GM19467 (cell line): ENCODE data around the gene FCHSD2.
"Not testable (repeated sequence)": the region's sequence is repeated elsewhere in the genome, so short reads cannot be mapped to it uniquely, and the experiment has no call there.

ENCODE experiments used
- ATAC-seq: cut with Tn5 transposase; IDR thresholded peaks from one replicate; pipeline ENCODE4 v1.9.1; 2021; ENCODE audit warnings: mild to moderate bottlenecking, moderate library complexity; ENCODE audit not compliant: unreplicated experiment

The FCHSD2 gene

DNA sequence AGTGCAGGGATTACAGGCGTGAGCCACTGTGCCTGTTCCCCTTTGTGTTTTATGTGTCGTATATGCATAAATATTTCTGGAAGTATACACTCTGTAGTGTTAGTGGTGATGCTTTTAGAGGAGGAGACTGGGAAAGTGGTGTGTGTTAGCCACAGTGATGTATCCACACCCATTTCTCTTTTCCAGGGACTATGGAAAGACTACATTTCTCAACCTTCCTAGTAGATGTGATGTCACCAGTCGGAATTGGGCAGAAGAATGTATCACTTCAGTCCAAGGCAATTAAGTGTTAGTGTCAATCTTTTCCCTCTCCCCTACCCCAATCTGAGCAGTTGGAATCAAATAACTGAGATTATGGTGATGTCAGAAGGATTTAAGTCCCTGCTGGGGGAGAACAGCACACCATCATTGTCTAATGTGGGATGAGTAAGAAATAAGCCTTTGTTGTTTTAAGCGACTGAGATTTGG is 333.8 kb downstream of the FCHSD2 start:
- ATAC-seq, result no peak

DNA sequence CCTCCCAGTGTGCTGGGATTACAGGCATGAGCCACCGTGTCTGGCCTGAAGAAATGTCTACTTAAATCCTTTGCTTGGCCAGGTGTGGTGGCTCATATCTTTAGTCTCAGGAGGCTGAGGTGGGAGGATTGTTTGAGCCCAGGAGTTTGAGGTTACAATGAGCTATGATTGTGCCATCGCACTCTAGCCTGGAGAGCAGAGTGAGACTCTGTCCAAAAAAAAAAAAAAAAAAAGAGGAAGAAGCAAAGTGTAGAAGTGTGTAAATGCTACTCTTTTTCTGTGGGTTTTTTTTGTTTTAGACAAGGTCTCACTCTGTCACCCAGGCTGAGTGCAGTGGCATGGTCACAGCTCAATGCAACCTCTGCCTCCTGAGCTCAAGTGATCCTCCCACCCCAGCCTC is 334.3 kb downstream of the FCHSD2 start:
- ATAC-seq, result no peak

DNA sequence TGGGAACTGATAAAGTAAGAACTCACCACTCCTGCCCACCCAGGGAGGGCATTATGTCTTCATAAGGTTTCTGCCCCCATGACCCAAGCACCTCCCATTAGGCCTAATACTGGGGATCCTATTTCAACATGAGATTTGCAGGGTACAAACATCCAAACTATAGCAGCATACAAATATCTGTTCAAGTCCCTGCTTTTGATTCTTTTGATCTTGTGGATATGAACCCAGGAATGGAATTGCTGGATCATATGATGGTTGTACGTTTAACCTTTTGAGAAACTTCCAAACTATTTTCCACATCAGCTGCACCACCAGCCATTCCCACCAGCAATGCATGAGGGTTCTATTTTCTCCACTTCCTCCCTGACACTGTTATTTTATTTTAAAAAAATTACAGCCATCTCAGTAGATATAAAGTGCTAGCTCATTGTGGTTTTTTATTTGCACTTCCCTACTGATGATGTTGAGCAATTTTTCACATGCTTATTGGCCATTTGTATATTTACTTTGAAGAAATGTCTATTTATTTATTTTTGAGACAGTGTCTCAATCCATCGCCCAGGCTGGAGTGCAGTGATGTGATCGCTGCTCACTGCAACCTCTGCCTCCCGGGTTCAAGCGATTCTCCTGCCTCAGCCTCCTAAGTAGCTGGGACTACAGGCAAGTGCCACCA is 335.0 kb downstream of the FCHSD2 start:
- no peak for ATAC-seq

DNA sequence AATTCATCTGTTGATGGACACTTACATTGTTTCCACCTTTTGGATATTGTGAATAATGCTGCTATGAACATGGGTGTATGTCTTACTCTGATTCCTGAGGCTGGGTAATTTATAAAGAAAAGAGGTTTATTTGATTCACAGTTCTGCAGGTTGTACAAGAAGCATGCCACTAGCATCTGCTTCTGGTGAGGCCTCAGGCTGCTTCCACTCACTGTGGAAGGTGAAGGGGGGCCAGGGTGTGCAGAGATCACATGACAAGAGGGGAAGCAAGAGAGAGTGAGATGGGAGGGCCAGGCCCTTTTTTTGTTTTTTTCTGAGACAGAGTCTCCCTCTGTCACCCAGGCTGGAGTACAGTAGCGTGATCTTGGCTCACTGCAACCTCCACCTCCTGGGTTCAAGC is 335.7 kb downstream of the FCHSD2 start:
- ATAC-seq, result not testable (repeated sequence)

DNA sequence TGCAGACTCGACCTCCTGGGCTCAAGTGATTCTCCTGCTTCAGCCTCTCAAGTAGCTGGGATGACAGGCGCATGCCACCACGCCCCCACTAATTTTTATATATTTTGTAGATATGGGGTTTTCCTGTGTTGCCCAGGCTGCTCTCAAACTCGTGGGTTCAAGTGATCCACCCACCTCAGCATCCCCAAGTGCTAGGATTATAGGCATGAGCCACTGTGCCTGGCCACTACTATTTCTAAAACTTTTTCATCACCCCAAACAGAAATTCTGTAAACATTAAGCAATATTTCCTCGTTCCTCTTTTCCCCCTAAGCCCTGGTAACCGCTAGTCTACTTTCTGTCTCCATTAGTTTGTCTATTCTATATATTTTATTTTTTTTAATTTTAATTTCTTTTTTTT is 336.9 kb downstream of the FCHSD2 start:
- no peak for ATAC-seq

DNA sequence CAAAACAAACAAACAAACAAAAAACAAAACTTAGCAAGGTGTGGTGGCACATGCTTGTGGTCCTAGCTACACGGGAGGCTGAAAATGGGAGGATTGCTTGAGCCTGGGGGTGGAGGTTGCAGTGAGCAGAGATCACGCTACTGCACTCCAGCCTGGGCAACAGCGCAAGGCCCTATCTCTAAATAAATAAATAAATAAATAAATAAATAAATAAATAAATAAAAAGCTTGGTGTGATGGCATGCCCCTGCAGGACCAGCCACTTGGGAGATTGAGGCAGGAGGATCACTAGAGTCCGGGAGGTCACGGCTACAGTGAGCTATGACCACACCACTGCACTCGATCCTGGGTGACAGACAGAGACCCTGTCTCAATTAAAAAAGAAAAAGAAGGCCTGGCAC is 339.3 kb downstream of the FCHSD2 start:
- no peak for ATAC-seq

DNA sequence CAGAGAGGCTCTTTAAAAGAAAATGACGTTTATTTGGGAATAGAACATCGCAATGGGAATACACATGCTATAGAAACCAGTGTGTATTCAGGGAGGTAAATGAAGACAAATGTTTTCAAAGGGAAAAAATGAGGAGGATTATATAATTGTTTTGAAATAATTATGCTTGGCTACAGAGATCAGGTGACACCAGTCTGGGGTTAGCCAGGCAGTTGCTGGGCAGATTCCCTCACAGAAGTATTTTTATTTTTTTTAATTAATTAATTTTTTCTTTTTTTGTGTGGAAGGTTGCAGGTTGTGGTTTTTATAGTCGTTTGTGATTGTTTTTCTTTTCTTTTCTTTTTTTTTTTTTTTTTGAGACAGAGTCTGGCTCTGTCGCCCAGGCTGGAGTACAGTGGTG is 342.7 kb downstream of the FCHSD2 start:
- no peak for ATAC-seq

DNA sequence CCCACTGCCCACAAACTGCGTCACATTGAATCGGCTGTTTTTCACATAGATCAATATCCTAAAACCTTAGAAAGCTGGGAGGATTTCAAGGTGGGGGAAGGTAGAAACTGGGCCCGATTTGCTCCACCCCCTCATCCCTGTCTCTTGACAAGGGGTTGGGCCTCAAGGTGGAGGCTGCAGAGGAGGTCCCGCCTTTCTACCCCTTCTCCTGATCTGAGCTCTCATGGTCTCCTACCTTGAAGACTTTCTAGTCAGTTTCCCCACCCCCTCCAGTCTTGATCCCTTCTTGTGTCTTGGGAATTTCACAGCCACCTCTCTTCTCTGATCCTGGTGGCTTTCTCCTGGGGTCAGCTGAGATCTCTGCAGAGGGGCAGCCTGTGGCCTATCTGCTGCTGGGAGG is 343.8 kb downstream of the FCHSD2 start:
- no peak for ATAC-seq

DNA sequence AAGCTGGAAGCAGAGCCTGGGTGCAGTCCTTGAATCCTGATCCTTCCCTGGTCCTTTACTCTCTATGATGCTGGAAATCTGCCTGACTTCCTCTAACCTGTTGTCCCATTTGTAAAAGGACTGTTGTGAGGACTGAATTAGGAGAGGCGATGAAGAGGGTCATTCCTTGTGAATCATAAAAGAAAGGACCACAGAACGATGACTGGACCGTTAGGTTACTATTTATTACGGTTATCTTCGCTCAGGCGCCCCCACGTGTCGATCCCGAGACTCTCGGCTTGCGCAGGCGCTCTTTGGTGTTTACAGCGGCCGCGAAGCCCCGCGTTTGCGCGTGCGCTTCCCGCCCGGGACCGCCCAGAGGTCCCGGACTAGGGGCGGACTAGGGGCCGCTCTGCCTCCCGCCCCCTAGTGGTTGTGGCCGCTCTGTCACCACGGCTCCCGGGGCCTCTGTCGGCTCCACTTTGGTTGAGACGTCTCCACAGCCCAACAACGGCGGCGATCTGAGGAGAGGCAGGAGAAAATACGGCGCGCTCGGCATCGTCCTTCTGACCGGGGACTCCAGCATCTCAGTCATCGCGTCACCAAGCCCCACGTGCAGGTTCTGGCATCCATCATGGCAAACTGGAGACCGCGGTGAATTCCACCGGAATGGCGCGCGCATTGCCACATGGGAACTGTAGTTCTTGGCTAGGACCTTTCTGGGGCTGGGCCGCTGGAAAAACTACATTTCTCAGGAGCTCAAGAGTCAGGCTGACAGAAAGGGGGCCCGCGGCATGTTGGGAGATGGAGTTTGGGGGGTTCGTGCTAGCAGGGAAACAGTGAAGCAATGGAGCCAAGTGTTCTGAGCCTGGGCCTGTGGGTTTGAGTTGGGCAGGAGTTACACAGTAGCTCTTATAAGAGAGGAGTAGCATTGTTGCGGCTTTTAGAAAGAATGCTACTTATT is 348.4 kb downstream of the FCHSD2 start, which contains the start of gene STARD10:
TSS of gene STARD10 (minus strand) at position 623 of the 943 bp plus-strand sequence. CDS start 12,866 bp downstream, outside the sequence.
- ATAC-seq, result peak; percentile 84

DNA sequence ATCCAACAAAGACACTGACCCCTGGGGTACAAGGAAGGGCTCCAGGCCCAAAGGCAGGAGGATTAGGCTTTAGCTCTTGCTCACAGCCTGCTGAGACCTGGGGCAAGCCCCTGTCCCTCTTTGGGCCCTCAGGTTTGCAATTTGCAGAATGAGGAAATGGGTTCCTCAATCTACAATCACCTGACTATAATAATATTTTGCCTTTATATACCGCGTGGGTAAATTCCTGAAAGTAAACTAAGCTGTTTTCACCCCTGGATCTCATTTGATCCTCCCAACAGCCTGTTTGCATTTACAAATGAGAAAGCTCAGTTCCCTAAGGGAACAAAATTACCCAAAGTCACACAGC is 349.1 kb downstream of the FCHSD2 start:
- no peak for ATAC-seq

DNA sequence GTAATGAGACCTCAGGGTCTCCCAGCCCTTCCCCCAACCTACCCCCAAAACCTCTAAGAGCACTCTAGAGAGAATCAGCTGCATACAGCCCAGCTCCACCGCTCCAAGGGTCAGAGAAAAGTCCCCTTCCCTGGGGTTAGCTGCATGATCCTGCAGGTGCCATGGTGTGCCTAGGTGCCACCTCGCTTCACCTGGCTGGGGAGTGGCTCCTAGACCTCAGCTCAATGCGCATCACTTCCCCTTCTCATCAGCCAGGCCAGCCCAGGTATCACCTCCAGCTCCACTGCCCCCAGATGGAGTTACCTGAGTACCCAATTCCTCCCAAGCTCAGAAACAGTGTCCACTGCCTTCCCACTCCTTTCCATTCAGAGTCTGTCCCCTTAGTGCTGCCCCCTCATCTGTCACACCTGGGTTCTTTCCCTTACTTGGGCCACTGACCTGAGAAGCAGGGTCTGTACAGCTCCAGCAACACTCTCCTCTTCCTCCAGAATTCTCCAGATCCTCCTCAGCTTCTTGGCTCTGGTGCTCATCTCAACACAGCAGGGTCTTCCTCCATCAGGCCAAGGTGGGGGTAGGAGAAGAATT is 349.6 kb downstream of the FCHSD2 start:
- ATAC-seq, result no peak

DNA sequence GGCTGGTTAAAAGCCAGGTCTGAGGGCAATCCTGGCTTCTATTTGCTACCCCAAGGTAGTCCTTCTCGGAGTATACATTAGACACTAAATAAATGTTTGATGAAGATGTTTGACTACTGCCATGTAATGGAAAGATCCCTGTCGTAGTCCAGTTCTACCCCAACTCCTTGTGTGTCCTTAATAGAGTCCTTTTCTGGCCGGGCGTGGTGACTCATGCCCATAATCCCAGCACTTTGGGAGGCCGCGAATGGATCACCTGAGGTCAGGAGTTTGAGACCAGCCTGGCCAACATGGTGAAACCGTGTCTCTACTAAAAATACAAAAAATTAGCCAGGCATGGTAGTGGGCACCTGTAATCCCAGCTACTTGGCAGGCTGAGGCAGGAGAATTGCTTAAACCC is 350.9 kb downstream of the FCHSD2 start:
- not testable (repeated sequence) for ATAC-seq

DNA sequence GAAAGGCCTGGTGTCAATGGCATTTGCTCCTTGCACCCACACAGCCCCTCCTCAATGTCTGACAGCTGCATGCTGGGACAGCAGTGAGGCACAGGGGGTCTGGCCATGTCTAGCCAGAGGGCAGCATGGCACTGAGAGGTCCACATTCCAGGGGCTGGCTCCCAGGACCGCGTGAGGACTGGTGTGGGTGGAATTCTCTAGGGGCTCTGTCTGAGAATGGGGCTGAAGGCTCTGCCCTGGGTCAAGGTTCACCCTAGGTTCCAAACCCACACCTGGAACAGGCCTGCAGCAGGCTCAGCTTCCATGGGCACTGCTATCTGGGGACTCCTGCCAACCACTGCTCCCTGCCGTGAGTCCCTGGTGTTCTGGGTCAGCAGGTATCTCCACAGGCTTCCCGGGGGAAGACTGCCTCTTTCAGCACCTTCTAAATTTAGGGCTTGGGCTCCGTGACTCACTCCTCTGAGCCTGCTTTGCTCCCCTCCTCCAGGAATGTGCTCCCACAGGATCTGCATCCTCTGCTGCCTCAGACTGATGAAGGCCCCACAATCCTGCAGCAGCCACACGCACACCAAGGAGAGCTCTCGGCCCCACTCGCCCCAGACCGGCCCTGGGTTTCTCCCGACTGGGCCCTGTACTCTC is 352.5 kb downstream of the FCHSD2 start:
- ATAC-seq, result no peak

DNA sequence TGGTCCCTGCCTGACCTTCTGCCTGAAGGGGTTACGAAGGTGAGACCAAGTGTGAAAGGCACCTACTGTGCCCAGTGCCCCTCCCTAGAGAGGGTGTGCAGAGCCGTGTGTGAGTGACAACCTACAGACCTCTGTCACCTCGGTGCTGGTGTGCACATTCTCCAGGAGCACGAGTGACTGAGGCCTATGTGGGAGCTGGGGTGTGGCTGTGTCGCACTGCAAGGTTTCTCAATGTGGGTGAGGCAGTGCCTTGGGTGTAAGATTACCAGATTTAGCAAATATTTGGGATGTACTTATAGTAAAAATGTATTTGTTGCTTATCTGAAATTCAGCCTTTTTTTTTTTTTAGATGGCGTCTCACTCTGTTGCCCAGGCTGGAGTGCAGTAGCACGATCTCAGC is 353.9 kb downstream of the FCHSD2 start:
- ATAC-seq, result no peak

DNA sequence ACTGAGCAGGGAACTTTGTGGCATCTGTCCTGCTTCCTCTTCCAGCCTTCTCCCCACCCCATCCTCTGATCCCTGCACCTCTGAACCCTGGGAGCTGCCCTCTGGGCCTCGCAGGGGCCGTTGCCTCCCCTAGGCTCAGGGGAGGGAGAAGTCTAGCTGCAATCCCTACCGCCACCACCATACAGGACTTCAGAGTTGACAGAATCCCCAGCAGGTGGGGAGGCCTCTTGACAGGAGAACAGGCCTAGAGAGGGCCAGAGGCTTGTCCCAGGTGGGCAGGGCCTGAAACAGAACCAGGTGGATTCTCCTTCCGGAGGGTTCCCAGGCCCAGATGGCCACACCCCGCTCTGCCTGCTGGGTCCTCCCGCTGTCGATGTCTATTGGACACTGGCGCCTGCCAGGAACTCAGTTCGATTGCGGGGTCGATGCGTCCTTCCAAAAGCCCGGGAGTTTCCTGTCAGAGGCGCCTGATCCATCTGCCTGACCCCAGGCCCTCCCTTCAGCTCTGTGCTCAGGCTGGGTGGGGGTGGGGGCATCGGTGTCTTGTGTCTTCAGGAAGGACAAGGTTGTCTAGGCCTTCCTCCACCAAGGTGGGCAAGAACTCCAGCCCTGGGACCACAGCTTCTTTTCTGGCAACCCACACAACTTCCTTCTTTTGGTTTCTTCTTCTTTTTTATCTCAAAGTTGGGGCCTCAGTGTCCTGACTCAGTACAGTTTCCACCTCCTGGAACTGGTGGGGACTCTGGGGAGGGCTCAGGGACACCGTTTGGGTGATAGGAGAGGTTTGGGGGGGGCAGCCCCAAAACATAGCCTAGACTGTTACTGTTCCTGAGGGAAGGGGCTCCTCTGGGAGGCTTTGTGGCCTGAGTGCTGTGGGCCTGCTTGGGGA is 354.7 kb downstream of the FCHSD2 start:
- no peak for ATAC-seq
